Tibial nerve (tissue), 4 donors: ENCODE results near the gene SNX10. TPM values are rescaled to one million over a fixed set of nuclear protein-coding genes. Genes with fewer than 3 reads are reported as not detected.

Experiments used
- DNase-seq, 2 donors: peaks; one replicate each; pipeline ENCODE4 v3.0.0-alpha.2; 2019; ENCODE audit warnings: low spot score in 2 of 2
- H3K27ac ChIP-seq, 4 donors: fragments of 200-600 bp; sonication (generic) in 3 of 4; one replicate each; pipeline ENCODE4 v1.5.1; 2017 to 2019; ENCODE audit warnings: mild to moderate bottlenecking in 1 of 4
- H3K27me3 ChIP-seq, 2 donors: fragments of 200-600 bp; sonication (generic) in 1 of 2; one replicate each; pipeline versions ENCODE4 v1.5.1 to v1.6.0; 2017 to 2019
- H3K36me3 ChIP-seq, 3 donors: fragments of 200-600 bp; sonication (generic); one replicate each; pipeline ENCODE4 v1.5.1; 2018 to 2019
- H3K4me1 ChIP-seq, 4 donors: fragments of 200-600 bp; sonication (generic) in 3 of 4; one replicate each; pipeline ENCODE4 v1.5.1; 2017 to 2019
- H3K4me3 ChIP-seq, 4 donors: fragments of 200-600 bp; sonication (generic) in 3 of 4; one replicate each; pipeline ENCODE4 v1.5.1; 2017 to 2019; ENCODE audit warnings: mild to moderate bottlenecking in 1 of 4, moderate library complexity in 1 of 4
- H3K9me3 ChIP-seq, 4 donors: fragments of 200-600 bp; sonication (generic) in 3 of 4; one replicate each; pipeline ENCODE4 v1.5.1; 2017 to 2019
- CTCF ChIP-seq, 5 experiments: fragments of 200-600 bp in 3 of 5; fragments of 450-650 bp in 2 of 5; sonication (generic) in 3 of 5; IDR thresholded peaks; one replicate each; pipeline ENCODE4 v1.5.1; 2016 to 2019; ENCODE audit warnings: antibody characterized with exemption in 5 of 5, mild to moderate bottlenecking in 3 of 5, moderate library complexity in 2 of 5
- EP300 ChIP-seq, 2 donors: sonication (generic); formaldehyde crosslinking; IDR thresholded peaks; one replicate each; pipeline ENCODE4 v1.6.1; 2017; ENCODE audit warnings: antibody characterized with exemption in 2 of 2, mild to moderate bottlenecking in 1 of 2
- POLR2A ChIP-seq, 2 donors: fragments of 450-650 bp; IDR thresholded peaks; one replicate each; pipeline ENCODE4 v1.6.1; 2017; ENCODE audit warnings: antibody characterized with exemption in 2 of 2, mild to moderate bottlenecking in 2 of 2, moderate library complexity in 2 of 2
- WGBS, 2 donors: methylation state at CpG; one replicate each; pipeline ENCODE4 v1.1.5; 2018; 5-methylcytosine and 5-hydroxymethylcytosine counted together
- total RNA-seq, 4 donors: library from RNA; depleted of rRNA; stranded (reverse); fragments of >200 nt; gene quantifications; one replicate each; pipeline ENCODE4 v1.1.0, GENCODE V29; 2016

Gene SNX10
- total RNA-seq, 4 donors from 2014 or later = 1.7 to 15.9 (median 2.5) TPM

- Histone ChIP-seq H3K27me3 (peaks cover 0 to 33% of the 10 kb centered on the region in 2 donors), H3K27ac (no peak overlapping the region), H3K9me3 (no peaks in the 10 kb centered on the region), H3K36me3 (no peaks in the 10 kb centered on the region), H3K4me1 (peaks cover 0 to 13% (median 0%) of the 10 kb centered on the region in 4 donors), H3K4me3 (no peak overlapping the region)
- no peak for TF ChIP-seq CTCF (IDR thresholded peaks at IDR 0.05)
- TF ChIP-seq POLR2A (IDR thresholded peaks at IDR 0.05) = no peak
- TF ChIP-seq EP300 (IDR thresholded peaks at IDR 0.05) = no peak
- DNase-seq = no peak
- 98 to 99% methylated on average over 3 of the region's 3 CpGs for WGBS, 2 donors
Measured at GRCh38 chr7:26393818-26394217, 102.2 kb downstream of the SNX10 start.

GRCh38 chr7:26397332-26397731 is 105.7 kb downstream of the SNX10 start:
- WGBS, 2 donors = 41 to 52% methylated on average over 7 of the region's 7 CpGs
- Histone ChIP-seq H3K36me3 (no peaks in the 10 kb centered on the region), H3K4me1 (peaks cover 0 to 21% (median 3%) of the 10 kb centered on the region in 4 donors), H3K27me3 (peaks cover 0 to 24% of the 10 kb centered on the region in 2 donors), H3K4me3 (no peak overlapping the region), H3K9me3 (no peaks in the 10 kb centered on the region), H3K27ac (peak overlapping the region in 2 of 4 donors; percentile 73 to 84)
- TF ChIP-seq POLR2A (IDR thresholded peaks at IDR 0.05) (no peak), CTCF (IDR thresholded peaks at IDR 0.05) (no peak), EP300 (IDR thresholded peaks at IDR 0.05) (no peak)
- DNase-seq = no peak

GRCh38 chr7:26397796-26398426 is 106.2 kb downstream of the SNX10 start:
- Histone ChIP-seq H3K27me3 (peaks cover 0 to 19% of the 10 kb centered on the region in 2 donors), H3K36me3 (no peaks in the 10 kb centered on the region), H3K4me1 (peaks cover 0 to 21% (median 3%) of the 10 kb centered on the region in 4 donors), H3K27ac (peak overlapping the region; percentile 3 to 84 (median 54)), H3K9me3 (no peaks in the 10 kb centered on the region), H3K4me3 (peak overlapping the region; percentile 40 to 82 (median 60))
- peak in 1 of 2 donors; percentile 35 for TF ChIP-seq EP300 (IDR thresholded peaks at IDR 0.05)
- no peak for TF ChIP-seq CTCF (IDR thresholded peaks at IDR 0.05)
- TF ChIP-seq POLR2A (IDR thresholded peaks at IDR 0.05) = peak in 1 of 2 donors; percentile 11
- WGBS, 2 donors = 5 to 6% methylated on average over 29 to 37 of the region's 38 CpGs
- no peak for DNase-seq

DNA sequence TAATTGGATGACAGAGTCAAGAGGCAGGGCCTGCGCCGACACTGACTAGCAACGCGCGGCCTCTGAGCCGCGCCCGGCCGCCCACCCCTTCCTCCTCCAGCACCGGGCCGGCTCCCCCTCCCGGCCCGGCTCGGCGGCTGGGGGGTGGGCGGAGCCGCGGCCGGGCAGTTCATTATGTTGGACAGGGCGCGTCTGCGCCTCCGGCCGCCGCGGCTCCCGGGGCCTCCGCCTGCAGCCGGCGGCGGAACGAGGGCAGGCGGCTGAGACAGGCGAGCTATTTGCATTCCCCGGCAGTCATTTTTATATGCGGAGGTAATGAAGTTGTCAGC is 106.7 kb downstream of the SNX10 start:
- TF ChIP-seq POLR2A (IDR thresholded peaks at IDR 0.05) (peak in 1 of 2 donors; percentile 8), CTCF (IDR thresholded peaks at IDR 0.05) (no peak), EP300 (IDR thresholded peaks at IDR 0.05) (no peak)
- H3K36me3 ChIP-seq = no peaks in the 10 kb centered on the region
- no peaks in the 10 kb centered on the region for H3K9me3 ChIP-seq
- 0% methylated on average over 9 to 23 of the region's 36 CpGs for WGBS, 2 donors
- H3K4me3 ChIP-seq = peak overlapping the region; percentile 40 to 82 (median 60)
- H3K27ac ChIP-seq = peak overlapping the region; percentile 3 to 84 (median 54)
- peaks cover 0 to 21% (median 3%) of the 10 kb centered on the region in 4 donors for H3K4me1 ChIP-seq
- peak; percentile 17 to 20 for DNase-seq
- peaks cover 0 to 16% of the 10 kb centered on the region in 2 donors for H3K27me3 ChIP-seq

DNA sequence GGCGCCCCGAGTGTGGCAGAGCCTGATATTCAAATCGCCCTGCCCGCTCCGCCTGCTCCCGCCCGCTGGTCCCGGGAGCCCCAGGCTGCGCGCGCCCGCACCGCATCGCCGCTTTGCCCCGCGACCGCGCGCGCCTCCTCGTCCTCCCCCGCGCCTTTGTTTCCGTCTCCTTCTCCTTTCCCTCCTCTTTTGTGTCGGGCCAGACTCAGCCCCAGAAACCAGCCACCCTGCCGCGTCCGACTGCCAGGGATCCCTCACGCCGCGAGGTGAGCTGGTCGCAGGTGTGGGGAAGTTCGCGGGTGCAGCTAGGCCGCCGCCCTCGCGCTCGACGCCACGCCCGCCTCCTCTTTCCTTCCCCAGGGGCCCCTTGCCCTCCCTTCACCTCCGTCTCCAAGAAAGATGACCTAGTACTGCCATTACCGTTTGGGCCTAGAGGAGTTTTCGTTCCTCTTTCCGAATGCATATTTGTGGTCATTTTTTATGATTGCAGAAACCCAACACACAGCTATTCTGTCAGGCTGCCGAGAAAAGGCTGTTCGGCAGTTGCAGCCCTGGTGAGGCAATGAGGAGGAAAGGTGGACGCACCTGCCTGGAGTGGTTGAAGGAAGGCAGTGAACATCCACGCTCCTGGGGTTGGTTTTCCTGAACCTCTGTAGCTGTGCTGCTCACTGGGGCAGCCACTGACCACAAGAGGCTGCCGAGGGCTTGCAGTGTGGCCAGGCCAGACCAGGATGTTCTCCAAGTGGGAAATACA is 107.3 kb downstream of the SNX10 start:
- Histone ChIP-seq H3K27ac (peak overlapping the region in 3 of 4 donors; percentile 66 to 84 (median 73)), H3K27me3 (peaks cover 0 to 12% of the 10 kb centered on the region in 2 donors), H3K4me3 (peak overlapping the region; percentile 40 to 82 (median 60)), H3K36me3 (no peaks in the 10 kb centered on the region), H3K9me3 (no peaks in the 10 kb centered on the region), H3K4me1 (peaks cover 0 to 21% (median 3%) of the 10 kb centered on the region in 4 donors)
- DNase-seq = no peak
- WGBS, 2 donors = 1% methylated on average over 33 to 52 of the region's 52 CpGs
- no peak for TF ChIP-seq POLR2A (IDR thresholded peaks at IDR 0.05)
- peak in 1 of 5 experiments; percentile 11 for TF ChIP-seq CTCF (IDR thresholded peaks at IDR 0.05)
